Activated naive CD4-positive, alpha-beta T cell treated with Interleukin-2 at 50 U/mL for 16 hours (primary cell): ENCODE measurements around the gene ETHE1.
A peak's percentile ranks its signal among the peaks of the same experiment; 100 is the strongest.

Source experiments
- DNase-seq: peaks from one replicate; pipeline ENCODE4 v3.0.0-alpha.2; 2020

The ETHE1 gene

DNA sequence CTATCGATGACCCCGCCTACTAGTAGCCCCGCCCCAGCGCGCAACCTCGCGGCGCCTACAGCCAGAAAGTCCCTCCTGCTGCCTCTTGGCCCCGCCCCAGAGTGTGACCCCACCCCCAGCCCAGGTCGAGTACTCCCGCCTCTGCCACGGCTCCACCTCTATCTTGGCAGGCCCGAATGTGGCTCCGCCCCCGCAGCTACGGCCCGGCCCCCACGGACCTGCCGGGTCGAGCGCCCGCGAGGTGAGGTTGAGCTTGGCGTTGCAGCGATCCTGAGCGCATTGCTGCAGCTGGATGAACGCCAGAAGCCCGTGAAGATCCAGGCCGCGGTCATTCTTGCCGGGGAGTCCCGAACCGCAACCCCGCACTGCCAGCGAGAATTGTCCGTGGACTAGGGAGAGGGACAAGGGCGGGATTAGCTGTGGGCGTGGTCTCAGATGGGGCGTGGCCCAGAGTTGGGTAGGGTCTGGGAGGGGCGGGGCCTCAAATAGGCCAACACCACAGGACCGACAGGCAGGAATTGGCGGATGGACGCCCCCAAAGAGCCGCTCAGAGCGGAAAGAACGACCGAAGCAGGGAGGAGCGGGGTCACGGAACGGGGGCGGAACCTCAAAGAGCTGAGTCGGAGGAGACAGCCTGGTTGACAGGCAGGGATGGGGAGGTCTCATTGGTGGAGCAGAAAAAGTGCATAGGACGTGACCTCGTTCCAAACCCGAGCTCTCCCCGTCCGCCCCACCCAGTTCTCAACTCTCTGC, 63.4 kb downstream of the ETHE1 start:
- peak; percentile 98 for DNase-seq

DNA sequence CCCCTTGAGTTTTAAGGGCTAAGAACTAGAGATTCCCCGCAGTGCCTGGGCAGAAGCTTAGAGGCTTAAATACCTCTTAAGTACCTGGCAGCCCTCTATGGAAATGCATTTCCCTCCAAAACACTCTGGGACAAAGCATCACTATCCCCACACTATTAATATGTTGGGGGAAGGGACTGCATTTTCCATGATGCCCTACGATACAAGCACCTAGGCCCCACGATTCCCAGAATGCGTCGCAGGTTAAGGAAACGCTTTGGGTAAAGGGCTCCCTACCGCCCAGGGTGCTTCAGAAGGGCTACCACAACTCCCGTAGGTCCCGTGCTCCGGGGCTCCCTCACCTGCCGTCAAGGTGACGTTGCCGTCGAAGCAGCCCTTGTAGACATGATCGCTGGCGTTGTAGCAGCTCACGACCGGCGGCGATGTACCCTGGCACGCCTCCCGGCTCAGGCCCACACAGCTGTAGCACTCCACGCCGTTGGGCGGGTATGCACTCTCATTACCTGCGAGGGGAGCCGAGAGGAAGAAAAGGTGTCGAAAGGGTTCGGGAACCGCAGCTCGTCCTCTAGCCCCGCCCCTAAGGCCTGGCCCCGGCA, 64.1 kb downstream of the ETHE1 start:
- DNase-seq = no peak

DNA sequence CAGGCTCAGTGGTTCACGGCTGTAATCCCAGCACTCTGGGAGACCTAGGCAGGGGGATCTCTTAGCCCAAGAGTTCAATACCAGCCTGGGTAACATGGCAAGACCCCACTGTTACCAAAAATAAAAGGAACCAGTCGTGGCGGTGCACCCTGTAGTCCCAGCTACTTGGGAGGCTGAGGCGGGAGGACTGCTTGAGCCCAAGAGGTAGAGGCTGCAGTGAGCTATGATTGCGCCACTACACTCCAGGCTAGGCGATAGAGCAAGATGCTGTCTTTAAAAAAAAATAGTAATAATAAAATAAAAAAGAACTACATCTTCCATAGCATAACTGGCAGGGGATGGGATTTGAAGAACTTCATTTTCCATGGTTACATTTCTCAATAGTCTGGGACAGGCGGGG, 64.6 kb downstream of the ETHE1 start:
- DNase-seq = no peak

DNA sequence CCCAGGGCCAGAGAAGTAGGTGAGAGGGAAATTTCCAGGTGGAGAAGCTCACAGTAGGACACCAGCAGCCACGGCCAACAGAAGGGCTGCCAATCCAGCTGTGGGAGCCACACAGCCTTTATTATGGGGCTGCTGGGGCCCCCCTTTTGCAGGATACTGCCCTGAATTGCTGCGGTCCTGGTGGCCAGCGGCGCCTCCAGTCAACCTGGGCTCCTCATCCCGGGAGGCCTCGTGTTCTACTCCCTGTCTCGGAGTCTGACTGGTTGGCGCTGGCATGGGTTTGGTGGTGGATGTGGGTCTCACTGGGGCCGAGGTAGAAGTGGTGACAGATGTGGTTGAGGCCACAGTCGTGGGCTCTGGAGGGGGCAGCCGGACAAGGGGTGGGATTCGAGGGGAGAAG, 65.7 kb downstream of the ETHE1 start:
- DNase-seq = no peak

DNA sequence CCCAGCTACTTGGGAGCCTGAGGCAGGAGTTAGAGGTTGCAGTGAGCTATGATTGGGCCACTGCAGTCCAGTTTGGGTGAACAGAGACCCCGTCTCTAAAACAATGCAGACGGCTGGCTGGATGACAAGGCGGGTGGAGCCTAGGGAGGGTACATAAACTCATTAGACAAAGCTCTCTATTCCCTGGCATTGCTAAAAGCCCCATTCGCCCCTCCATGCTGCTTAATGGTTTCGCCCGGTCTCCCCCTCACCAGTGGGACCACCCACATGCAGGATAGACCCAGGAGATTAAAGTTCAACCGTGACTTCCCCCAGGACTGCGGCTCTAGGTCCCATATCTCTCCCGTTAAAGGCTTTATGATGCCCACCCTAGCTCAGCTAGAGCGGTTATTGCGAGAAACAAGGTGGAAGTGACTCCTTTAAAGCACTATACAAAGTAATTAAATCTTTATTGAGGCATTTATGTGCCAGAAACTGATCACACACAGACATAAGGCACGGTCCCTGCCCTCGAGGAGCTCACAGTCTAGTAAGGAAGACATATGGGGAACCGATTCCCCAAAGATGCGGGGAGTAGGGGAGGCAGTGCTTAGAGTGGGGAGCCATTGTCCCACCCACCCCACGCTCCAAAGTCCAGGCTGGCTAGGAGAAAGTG, 66.5 kb downstream of the ETHE1 start:
- DNase-seq = no peak

DNA sequence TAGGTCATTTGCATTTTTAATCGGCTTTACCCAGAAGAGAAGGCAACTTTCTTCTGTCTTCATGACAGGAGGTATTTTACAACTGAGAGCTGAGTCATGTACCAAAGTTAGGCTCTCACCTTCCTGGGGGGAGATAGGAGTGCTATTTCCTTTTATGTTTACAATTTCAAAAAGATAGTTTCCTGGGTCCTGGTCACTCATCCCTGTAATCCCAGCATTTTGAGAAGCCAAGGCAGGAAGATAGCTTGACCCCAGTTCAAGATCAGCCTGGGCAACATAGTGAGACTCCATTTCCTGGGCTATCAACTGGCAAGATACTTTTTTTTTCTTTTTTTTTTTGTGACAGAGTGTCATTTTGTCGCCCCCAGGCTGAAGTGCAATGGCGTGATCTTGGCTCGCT, 69.2 kb downstream of the ETHE1 start:
- no peak for DNase-seq
